CD4-positive, alpha-beta T cell treated with Interleukin-10 for 1 hour (primary cell): Measurements from ENCODE around the gene OXNAD1.

Experiments used
- DNase-seq: peaks from one replicate; pipeline ENCODE4 v3.0.0-alpha.2; 2020

The OXNAD1 gene

GRCh38 chr3:16279010-16279801 is 14.2 kb downstream of the OXNAD1 start:
- DNase-seq, result no peak

DNA sequence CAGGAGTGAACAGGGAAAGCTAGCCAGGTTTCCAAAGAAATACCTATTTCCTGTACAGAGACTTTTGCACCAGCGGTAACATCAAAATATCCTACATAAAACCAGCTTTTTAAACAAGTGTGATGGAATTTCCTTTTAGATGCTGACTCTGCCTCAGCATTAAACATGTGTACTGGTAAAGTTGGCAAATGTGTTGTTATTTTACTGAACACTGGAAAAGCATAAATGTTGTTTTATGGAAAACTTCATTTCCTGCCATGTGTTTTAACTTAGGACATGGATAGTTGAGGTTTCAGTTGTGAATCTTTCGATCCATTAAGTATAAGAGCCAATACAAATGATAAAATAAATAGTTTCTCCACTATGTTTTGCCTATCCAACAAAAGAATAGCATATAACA is 15.7 kb downstream of the OXNAD1 start:
- DNase-seq, result no peak

DNA sequence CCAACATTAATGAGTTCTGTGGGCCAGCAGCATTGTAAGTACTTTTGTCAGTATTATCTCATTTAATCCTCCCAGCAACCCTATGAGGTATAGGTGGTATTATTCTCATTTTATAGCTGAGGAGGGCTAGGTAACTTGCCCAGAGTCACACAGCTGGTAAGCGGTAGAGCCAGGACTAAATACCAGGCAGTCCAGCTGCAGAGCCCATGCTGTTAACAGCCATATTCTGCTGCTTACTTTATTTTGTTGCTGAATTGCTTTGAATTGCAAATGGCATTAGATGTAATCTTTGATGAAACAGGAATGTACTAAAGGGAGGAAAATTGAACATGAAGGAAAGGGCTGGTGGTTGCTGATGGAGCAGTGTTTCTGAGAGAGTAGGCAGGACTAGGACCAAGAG is 19.6 kb downstream of the OXNAD1 start:
- no peak for DNase-seq

DNA sequence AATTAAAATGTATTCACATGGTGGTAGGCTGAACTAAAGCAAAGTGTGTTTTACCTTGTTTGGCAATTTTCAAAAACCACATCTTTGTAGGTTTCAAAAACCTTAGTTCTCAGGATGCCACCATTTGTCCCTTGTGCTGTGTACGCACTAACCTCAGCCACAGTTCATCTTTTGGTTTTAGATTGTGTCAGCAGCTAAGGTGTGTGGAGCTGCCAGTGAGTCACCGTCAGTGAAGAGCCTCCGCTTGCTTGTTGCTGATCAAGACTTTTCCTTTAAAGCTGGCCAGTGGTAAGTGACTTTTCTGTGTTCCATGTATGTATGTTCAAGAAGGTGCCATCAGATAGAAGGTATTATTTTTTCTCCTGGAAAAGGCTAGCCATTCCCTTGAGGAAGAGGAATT is 21.1 kb downstream of the OXNAD1 start:
- peak; percentile 82 for DNase-seq

GRCh38 chr3:16286751-16287543 is 21.9 kb downstream of the OXNAD1 start:
- no peak for DNase-seq

DNA sequence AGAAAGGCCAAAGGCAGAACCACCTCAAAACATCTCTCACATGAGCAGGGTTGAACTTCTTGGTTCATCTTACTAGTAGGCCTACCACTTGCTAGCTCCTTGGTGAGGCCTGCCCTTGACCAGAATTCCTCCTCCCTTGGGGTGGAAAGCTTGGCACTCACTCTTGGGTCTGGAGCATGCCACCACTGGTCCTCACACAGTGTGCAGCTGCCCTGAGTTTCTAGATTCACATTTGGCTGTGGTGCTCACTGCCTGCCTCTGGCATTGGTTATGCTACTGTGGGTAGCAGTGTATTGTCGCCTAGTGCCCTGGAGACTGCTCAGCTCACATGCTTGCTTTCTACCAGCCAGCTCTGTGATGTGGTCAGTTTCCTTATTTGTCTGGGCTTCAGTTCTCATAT is 23.7 kb downstream of the OXNAD1 start:
- no peak for DNase-seq

GRCh38 chr3:16289144-16289889 is 24.3 kb downstream of the OXNAD1 start:
- no peak for DNase-seq

GRCh38 chr3:16290007-16290826 is 25.2 kb downstream of the OXNAD1 start:
- peak; percentile 73 for DNase-seq

GRCh38 chr3:16290827-16291196 is 25.8 kb downstream of the OXNAD1 start:
- peak; percentile 54 for DNase-seq

GRCh38 chr3:16294844-16295243 is 29.8 kb downstream of the OXNAD1 start:
- no peak for DNase-seq

DNA sequence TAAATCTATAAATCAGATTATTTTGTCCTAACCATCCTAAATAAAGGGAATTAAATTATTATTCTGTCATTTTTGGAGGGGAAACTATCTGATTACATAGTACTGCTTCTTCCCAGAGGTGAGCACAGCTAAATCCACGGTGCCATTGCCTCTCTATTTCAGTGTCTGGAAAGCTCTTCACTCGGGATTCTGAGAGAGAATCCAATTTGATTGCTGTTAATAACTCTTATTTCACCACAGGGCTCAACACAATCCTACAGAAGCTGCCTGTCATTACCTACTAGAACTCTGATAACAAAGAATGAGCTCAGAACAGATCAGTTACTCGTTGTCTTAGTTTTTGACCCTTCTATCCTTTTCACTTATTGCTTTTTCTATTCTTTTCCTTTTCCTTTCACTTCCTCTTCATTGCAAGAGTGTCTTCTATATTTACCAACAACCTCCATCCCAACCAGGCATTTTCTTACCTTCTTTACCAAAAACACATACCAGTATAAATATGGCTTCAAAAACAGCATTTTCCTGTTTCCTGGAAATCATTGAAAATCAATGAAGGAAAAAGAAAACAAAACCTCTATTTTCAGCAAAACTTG is 30.4 kb downstream of the OXNAD1 start:
- no peak for DNase-seq

GRCh38 chr3:16297997-16298885 is 33.2 kb downstream of the OXNAD1 start:
- DNase-seq, result no peak

DNA sequence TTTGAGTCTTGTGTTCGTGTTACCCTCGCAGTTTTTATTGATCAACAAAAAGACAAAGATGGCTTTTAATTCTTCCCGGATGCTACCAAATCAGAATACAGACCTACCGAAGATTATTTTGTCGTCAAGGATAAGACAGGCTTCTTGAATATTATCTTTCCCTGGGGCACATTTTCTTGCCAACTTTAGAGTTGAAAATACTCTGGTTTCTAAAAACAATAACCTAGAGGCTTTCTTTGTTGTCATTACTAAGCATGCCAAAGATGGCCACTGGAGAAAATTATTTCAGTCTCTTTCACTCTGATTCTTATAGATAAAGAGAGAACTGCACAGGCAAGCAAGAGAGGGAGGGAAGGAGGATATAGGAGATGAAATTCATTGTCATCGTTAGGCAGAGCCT is 33.9 kb downstream of the OXNAD1 start:
- no peak for DNase-seq

- no peak for DNase-seq
These were observed 34.7 kb downstream of the OXNAD1 start for GRCh38 chr3:16299746-16300145.

DNA sequence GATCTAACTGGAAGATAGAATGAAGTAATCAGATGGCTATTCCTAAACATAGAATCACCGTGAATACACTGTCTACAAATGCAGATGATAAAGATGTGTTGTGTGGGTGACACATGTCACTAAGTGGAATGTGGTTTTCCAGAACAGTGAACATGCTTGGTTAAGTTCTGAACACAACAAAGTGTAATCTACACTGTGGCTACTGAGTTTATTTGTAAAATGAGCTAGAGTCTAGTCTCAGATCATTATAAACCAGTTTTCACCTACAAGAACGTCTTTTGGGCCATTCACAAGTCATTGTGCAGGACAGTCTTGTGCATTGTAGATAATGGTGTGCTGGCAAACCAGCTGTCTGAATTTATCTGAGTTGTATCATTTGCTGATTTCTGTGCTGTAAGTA is 35.3 kb downstream of the OXNAD1 start:
- peak; percentile 45 for DNase-seq

DNA sequence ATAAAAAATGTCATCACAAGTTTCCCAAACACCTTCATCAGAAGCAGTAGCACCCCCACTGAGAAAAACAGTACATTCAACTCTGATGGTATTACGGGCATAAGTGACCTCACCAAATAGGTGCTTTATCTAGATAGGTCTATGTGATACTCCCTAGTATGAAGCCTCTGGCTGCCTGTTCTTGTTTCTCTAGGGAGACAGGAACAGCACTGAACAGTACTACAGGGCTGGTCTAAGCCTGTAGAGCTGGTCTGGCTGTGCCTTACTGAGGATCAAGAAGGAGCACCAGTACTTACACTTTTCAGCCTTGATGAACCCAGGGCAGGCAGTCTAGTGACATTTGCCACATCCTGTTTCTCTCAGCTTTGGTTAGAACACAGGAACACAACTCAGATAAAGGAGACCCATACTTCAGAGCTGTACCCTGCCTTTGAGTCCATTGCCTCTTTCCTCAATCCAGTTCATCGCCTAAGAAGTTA is 35.9 kb downstream of the OXNAD1 start:
- peak; percentile 75 for DNase-seq

DNA sequence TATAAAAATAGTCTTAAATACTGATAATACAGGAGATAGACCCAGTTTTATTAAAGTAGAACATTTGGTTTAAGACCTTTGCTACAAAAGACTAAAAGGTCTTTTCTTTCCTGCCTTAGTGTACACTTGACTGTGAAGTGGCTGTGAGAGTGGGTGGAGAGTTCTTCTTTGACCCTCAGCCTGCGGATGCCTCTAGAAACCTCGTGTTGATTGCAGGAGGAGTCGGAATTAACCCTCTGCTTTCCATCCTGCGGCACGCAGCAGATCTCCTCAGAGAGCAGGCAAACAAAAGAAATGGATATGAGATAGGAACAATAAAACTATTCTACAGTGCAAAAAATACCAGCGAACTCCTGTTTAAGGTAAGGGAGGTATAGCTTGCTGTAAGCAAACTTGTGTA is 36.5 kb downstream of the OXNAD1 start:
- DNase-seq, result peak; percentile 39

DNA sequence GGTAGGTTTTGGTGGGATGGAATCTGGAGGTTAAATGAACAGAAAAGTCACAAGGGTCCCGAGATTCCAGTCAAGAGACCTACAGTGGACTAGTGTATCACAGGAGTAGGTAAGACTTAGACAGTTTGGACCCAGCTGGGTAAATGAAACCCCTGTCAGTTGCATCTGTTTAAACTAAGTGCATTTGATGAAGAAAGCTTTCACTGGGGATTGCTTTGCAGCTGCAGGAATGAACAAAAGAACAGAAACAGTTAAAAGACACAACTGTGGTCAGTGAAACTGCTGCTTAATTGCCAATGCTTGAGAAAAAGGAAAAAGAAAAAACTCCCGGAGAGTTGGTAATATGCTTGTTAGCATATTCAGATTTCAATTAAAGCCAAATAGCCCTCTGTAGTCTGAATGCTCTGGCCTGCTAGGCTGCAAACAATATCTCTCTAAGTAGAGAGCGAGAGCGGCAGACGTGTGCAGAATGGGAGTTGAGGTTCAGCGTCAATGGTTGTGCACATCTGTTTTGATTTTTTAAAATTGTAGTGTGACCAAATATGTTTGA is 37.1 kb downstream of the OXNAD1 start:
- no peak for DNase-seq

GRCh38 chr3:16303037-16303575 is 38.1 kb downstream of the OXNAD1 start:
- DNase-seq, result no peak
